KOPT-K1 (cell line): Measurements from ENCODE around the gene GPR39.

Source experiments
- H3K27ac ChIP-seq: fragments of 200-600 bp; sonication (generic); 2 replicates; pipeline ENCODE4 v1.5.1; 2016; ENCODE audit warnings: antibody characterized with exemption, mild to moderate bottlenecking, low read depth, low read length; ENCODE audit not compliant: poor library complexity, severe bottlenecking
- H3K36me3 ChIP-seq: fragments of 200-600 bp; sonication (generic); 2 replicates; pipeline ENCODE4 v1.5.1; 2017; ENCODE audit warnings: antibody characterized with exemption, mild to moderate bottlenecking, low read length, moderate library complexity; ENCODE audit not compliant: insufficient read depth
- H3K9me3 ChIP-seq: fragments of 200-600 bp; sonication (generic); 2 replicates; pipeline ENCODE4 v1.5.1; 2017; ENCODE audit warnings: antibody characterized with exemption, low read length, mild to moderate bottlenecking; ENCODE audit not compliant: insufficient read depth, poor library complexity, severe bottlenecking

The GPR39 gene

DNA sequence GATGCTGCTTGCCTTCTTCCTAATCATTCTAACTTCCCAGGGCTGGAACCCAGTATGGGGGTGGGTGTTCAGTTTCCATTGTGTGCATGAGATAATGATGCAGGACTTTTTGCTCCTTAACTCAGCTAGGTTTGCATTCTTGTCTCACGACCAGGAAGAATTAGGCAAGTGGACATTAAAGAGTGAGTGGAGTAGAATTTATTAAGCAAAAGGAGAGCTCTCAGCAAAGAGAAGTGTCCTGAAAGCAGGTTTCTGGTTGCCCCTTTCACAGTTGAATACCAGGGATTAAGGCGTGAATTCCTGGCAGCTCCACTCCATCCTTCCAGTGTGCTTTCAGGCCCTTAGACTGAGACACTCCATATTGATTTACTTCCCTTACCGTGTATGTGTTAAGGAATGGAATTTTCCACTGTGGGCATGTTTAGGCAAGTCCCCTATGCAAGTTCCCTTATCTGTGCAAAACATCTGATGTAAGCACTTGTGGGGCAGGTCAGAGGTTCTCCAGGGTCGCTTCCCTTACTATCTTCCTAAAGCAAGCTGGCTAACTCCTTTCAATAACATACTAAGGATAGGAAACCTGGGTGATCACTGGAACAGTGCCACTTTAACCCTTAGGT lies 126.5 kb downstream of the GPR39 start:
- Histone ChIP-seq H3K9me3 (peaks cover 24% of the 10 kb centered on the region), H3K36me3 (no peaks in the 10 kb centered on the region), H3K27ac (no peak overlapping the region)

DNA sequence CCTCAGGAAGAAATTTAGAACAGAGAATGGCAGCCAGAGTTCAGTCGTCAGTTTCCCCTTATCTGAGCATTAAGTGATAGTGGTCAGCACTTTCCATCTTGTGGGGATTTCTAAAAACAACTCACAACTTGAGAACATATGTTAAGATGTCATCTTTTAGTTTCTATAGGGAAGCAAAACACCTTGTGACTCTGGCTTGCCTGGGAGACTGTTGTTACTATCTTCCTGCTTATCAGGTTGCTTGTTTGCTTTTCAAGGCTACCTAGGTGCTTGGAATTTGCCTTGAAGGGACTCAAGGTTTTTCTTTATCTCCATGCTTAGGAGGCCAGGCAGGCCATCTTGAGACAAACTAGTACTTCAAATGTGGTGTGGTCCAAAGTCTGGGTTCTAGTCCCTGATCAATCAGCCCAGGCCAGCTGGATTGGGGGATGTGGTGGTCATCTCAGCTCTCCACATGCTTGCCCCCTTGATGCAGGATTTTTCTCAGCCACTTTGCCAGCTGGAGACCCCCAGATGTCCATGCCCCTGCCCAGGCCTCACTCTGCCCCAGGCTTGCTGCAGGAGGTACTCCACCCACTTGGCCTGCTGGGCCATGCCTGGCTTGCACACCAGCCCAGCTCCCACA lies 127.5 kb downstream of the GPR39 start:
- Histone ChIP-seq H3K36me3 (no peaks in the 10 kb centered on the region), H3K27ac (no peak overlapping the region), H3K9me3 (peaks cover 24% of the 10 kb centered on the region)

DNA sequence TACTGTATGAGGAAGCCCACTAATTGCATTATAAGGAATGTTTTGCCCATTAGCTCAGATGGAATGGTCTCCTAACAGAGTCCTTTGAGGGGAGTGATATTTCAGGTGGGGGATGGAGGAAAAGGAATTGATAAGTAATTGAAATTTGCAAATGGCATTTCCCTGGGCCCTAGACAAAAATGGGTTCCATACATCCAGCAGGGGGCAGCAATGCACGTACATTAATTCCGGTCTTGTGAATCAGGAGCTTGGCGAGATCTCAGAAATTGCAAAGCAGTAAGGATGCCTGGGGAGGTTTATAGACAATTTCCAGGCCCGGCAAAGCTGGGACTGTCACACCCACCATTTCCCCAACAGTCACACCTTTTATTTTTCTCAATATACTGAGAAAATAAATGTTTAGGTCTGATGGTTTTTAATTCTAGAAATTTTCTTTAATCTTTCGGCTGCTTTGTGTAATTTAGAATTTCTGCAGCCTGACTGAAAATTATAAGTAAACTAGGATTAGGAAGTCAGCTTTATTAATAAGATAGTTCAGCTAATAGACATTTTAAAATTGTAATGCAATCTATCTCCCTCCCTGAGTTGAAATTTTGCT lies 130.6 kb downstream of the GPR39 start:
- peaks cover 24% of the 10 kb centered on the region for H3K9me3 ChIP-seq
- no peak overlapping the region for H3K27ac ChIP-seq
- H3K36me3 ChIP-seq = no peaks in the 10 kb centered on the region

DNA sequence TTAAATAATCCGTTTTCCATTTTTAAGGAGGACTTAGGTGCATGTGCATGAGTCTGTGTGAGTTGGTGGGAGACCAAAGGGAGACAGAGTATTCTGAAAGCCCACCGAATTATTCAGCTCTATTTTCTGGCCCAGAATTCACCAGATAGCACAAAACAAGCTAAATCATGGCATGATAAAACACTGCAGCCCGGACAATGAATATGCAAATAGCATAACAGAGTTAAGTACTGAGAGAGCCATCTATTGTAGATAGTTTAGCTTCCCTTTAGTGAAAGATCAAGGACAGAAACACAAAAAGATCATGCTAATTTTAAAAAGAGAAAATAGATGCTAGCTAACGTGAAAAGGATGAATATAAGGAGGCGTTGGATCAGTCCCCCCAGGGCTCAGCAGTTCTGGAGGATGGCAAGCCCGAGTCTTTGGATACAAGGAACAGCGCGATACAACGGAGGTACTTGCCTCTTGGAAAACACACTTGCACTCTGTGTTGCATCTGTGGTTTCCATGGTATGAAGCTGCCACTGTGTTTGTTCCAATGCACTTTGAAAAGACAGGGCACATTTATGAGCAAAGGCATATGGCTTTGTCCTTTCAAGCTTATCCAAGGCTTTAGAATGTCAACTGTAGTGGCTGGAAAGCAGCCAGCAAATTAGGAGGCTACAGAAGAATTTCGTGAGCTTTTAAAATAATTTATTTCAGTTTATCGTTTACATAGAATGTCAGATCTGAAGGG lies 133.5 kb downstream of the GPR39 start:
- no peaks in the 10 kb centered on the region for H3K36me3 ChIP-seq
- no peaks in the 10 kb centered on the region for H3K9me3 ChIP-seq
- no peak overlapping the region for H3K27ac ChIP-seq

DNA sequence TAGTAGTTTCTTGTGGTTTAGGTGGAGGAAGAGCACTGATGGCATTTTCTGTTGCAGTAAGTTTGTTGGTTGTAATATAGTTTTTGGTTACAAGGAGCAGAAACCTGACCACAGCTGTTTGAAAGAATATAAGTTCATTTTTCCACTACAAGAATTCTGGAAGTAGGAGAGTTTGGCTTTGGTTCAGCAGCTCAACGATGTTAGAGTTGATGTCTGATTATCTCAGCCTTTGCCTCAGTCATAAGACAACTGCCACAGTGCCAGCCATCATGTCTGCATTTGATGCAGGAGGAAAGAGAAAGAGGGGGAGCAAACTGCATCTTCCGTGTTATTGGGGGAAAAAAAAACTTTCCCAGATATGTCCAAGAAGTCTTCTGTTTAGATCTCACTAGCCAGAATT lies 134.3 kb downstream of the GPR39 start:
- Histone ChIP-seq H3K9me3 (no peaks in the 10 kb centered on the region), H3K27ac (no peak overlapping the region), H3K36me3 (no peaks in the 10 kb centered on the region)

DNA sequence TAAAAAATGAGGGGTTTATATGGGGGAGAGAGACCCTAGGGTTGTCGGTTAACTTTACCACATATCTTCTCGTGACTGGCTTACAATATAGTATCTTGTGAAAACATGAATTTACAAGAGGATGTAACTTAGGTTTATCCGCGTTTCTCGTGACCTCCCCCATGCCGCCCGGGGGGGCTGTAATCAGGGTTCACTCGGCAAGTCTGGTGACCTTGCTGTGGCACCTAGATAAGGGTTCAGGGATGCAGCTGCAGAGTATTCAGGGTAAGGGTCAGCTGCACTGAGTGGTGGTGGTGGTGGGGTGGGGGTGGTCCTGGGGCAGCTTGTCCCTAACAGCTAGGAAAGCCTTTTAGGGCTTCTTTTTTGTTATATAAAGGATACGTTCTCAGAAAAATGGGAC lies 141.1 kb downstream of the GPR39 start:
- Histone ChIP-seq H3K36me3 (no peaks in the 10 kb centered on the region), H3K27ac (no peak overlapping the region), H3K9me3 (no peaks in the 10 kb centered on the region)

DNA sequence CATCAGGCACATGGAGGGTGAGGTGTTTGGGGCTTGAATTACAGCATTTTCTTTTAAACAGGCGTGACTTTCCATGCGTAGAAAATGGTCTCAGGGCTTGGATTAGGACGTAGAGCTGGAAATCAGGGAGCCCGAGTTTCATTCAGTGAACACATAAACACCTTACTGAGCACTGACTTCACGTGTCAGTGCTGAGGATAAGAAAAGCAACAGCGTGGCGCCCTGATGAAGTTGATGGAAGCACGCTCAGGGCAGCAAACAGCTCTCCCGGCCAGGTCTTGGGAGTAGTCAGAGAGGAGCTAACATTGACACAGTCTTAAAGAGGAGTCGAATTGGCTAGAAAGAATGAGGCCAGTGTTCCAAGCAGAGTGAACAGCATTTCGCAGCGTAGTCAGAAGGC lies 142.7 kb downstream of the GPR39 start:
- no peak overlapping the region for H3K27ac ChIP-seq
- no peaks in the 10 kb centered on the region for H3K36me3 ChIP-seq
- no peaks in the 10 kb centered on the region for H3K9me3 ChIP-seq

DNA sequence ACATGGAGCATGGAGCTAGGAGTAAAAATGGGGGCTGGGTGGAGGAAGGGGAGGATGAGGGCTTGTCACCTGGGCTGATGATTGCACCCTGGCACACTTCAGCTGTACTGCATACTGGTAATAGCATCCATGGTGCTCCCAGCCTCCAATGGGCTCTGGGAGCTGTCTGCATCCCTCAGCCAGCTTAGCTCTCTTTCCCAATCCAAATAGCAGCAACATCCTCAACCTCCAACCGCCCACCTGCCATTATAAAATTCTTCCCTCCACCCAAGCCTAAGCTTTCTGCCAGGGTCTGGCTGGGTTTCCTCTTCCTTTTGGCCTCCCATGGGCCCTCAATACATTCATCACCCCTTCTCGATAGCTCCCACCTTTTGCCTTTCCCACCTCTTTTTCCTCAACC lies 143.3 kb downstream of the GPR39 start:
- Histone ChIP-seq H3K9me3 (no peaks in the 10 kb centered on the region), H3K27ac (no peak overlapping the region), H3K36me3 (no peaks in the 10 kb centered on the region)

DNA sequence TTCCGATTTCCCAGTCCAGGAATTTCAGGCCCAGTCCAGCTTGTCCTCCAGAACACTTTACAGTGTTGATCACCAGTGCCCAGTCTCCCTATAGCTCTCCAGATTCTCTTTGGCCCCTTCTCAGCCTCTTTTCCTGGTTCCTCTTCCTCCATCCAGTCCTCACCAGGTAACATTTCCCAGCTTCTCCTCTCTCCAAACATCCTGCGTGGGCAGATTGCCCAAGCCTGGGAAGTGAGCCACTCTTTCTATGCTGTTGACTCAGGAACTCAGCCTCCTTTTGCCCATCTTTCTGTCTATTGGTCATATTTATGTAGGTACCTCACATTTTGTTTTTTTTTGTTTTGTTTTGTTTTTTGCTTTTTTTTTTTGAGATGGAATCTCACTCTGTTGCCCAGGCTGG lies 144.0 kb downstream of the GPR39 start:
- Histone ChIP-seq H3K27ac (no peak overlapping the region), H3K36me3 (no peaks in the 10 kb centered on the region), H3K9me3 (no peaks in the 10 kb centered on the region)

DNA sequence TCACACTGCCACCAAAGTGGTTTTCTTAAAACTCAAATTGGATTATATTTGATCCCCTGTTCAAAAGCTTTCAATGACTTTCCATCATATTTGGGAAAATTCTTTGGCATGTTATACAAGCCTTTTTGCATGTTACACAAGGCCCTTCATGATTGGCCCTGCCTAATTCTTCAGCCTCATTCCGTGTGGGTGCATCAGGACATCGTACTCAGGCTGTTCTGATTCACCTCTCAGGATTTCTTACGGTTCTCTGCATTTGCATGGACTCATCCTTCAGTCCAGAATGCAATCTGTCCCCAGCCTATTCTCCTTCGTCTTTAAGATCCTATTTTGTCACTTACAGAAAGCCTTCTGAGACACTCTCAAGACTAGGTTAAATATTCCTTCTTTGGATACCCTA lies 145.6 kb downstream of the GPR39 start:
- Histone ChIP-seq H3K27ac (no peak overlapping the region), H3K36me3 (no peaks in the 10 kb centered on the region), H3K9me3 (no peaks in the 10 kb centered on the region)

DNA sequence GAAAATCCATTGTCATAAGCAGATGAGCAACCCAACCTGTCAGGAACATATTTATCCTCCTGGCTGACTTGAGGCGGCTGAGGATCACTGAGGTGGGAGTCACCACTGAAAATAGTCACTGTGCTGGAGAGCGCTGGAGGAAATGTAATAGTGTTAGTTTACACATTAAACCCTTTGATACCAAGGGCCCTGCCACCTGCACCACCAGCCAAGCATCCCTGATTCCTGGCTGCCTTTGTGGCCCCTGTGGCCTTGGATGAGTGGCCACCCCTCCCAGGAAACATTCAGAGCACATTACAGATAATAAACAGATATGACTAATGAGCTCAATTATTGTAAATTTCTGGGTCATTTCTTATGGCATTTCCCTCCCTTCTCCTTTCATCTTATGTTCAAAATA lies 147.5 kb downstream of the GPR39 start:
- H3K9me3 ChIP-seq = no peaks in the 10 kb centered on the region
- H3K27ac ChIP-seq = no peak overlapping the region
- H3K36me3 ChIP-seq = no peaks in the 10 kb centered on the region

DNA sequence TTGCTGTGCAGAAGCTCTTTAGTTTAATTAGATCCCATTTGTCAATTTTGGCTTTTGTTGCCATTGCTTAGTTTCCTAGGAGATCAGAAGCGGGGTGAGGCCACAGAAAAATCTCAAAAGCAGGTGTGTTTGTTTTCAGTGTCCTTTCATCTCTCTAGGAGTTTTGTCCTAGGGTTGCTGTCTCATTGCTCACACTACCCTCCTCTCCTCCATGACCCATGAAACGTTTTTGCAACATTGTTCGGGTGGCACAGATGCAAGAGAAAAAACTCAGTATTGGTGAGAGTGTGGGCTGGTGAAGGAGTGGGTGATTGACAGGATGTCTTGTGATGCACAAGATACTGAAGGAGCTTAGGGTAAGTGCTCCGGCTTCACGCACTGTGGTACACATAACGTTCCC lies 149.8 kb downstream of the GPR39 start:
- Histone ChIP-seq H3K27ac (no peak overlapping the region), H3K9me3 (no peaks in the 10 kb centered on the region), H3K36me3 (no peaks in the 10 kb centered on the region)

DNA sequence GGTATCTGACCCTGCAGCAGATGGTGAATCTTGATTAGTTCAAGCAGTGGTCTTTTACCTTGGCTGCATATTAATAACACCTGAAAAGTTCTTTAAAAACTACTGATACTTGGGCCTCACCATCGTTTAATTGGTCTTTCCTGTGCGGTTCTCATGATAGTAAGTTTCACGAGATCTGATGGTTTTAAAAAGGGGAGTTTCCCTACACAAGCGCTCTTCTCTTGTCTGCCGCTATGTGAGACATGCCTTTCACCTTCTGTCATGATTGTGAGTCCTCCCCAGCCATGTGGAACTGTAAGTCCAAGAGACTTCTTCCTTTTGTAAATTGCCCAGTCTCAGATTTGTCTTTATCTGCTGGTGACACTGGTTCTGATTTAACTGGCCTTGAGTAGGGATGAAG lies 151.1 kb downstream of the GPR39 start:
- Histone ChIP-seq H3K27ac (no peak overlapping the region), H3K36me3 (no peaks in the 10 kb centered on the region), H3K9me3 (no peaks in the 10 kb centered on the region)

DNA sequence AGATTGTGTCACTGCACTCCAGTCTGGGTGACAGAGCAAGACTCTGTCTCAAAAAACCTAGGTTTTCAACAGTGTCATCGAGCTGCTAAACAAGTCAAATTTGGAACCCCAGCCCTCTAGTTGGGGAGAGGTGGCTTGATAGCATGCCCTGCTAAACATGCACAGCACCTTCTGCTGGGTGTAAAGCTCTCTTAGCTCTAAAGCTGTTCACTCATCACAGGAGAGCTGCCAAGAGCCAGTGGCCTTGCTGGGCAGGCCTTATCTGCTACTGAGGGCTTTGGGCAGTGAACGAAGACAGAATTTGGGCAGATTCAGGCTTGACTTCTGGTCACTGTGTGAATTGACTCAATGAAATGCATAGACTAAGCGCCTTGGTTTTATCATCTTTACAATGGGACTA lies 152.1 kb downstream of the GPR39 start:
- no peaks in the 10 kb centered on the region for H3K9me3 ChIP-seq
- no peaks in the 10 kb centered on the region for H3K36me3 ChIP-seq
- no peak overlapping the region for H3K27ac ChIP-seq

DNA sequence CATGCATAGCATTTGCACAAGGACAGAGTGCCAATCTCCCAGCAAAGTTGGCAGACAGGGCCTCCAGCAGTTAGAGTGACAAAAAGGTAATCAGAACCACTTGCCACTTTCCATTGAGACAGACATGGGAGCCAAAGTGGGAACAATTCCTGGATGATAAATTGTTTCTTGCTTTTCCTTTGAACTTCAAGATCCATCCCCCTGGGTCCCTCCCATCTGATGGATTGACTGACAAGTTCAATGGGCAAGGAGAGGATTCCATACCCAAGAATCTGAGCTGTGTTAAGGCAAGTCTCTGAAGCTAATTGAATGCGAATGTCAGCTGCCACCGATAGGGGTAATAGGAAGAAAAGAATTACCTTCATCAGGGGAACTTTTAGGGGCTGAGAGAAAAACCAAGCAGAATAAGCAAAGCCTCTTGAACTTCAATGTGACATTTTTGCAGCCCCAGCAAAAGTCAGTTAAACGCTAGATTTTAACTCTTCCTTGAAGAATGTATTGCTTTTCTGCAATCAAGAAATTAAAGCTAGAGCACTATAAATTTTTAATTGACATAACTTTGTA lies 156.9 kb downstream of the GPR39 start:
- Histone ChIP-seq H3K36me3 (no peaks in the 10 kb centered on the region), H3K27ac (no peak overlapping the region), H3K9me3 (no peaks in the 10 kb centered on the region)
